GM18858 (cell line): ENCODE results near the gene KTI12.

Experiments used
- ATAC-seq: cut with Tn5 transposase; IDR thresholded peaks from one replicate; pipeline ENCODE4 v1.9.1; 2021; ENCODE audit not compliant: unreplicated experiment

KTI12 gene

GRCh38 chr1:51989582-51990477, 43.8 kb downstream of the KTI12 start:
- ATAC-seq: no peak

DNA sequence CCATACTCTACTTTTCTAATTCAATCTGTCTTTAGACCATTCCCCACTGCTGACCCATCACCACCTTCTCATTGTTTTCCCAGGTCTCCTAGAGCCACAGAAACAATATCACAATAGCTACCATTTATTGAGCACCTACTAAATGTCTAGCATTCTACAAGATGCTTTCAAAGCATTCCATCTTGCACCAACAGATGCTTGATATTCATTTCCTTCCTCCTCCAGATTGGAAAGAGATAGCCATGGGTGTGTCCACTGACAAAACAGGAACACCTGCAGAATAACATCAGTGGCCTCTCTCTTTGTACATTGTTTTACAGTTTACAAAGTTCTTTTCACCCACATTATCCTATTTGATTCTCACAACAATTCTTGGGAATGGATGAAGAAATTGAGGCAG, 45.4 kb downstream of the KTI12 start:
- no peak for ATAC-seq

- no peak for ATAC-seq
Measured at GRCh38 chr1:51986718-51987117, 46.9 kb downstream of the KTI12 start.

DNA sequence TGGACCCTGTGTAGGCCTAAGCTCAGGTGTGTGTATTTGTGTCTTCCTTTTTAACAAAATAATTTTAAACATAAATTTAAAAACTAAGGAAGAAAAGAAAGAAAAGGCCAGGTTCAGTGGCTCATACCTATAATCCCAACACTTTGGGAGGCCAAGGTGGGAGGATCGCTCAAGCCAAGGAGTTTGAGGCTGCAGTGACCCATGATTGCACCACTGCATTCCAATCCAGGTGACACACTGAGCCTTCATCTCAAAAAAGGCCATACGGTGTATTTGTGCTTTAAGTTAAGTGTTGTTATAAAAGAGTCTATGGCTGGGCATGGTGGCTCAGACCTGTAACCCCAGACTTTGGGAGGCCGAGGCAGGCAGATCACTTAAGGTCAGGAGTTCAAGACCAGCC, 51.4 kb downstream of the KTI12 start:
- ATAC-seq: no peak
